ENCODE measurements around the gene CEP250. TPM values are rescaled to one million over a fixed set of nuclear protein-coding genes. Genes with fewer than 3 reads are reported as not detected.

The CEP250 gene
- total RNA-seq, 2 donors from 2014 or later, result 22.5 to 23.2 TPM

Small RNAs within 50 kb of the gene (microRNA-seq; reads per million reads assigned to microRNA genes)
- 0 reads per million in 2 donors for gene MIR1289-1

Other genes starting within 250 kb of the CEP250 start
- gene MMP24, start 228.9 kb upstream of the CEP250 start, total RNA-seq, result under 1 TPM; 0.09 to 0.59 TPM
- 100 to 1,000 TPM; 109 to 140 TPM for gene MMP24OS, start 177.5 kb upstream of the CEP250 start, total RNA-seq
- gene EIF6, start 170.8 kb upstream of the CEP250 start, total RNA-seq, result 100 to 1,000 TPM; 199 to 225 TPM
- under 1 TPM in 1 of 2 donors, not detected in 1; 0.20 TPM for gene FAM83C, start 163.2 kb upstream of the CEP250 start, total RNA-seq
- 10 to 100 TPM; 57.2 to 63.1 TPM for gene UQCC1, start 43.6 kb upstream of the CEP250 start, total RNA-seq
- under 1 TPM in 1 of 2 donors, not detected in 1; 0.47 TPM for gene GDF5, start 17.4 kb upstream of the CEP250 start, total RNA-seq
- not detected for gene C20orf173, start 74.1 kb downstream of the CEP250 start, total RNA-seq
- gene ERGIC3, start 86.5 kb downstream of the CEP250 start, total RNA-seq, result 100 to 1,000 TPM; 262 to 278 TPM
- 1 to 10 TPM; 3.2 to 5.8 TPM for gene SPAG4, start 160.2 kb downstream of the CEP250 start, total RNA-seq
- 100 to 1,000 TPM; 108 to 126 TPM for gene CPNE1, start 209.3 kb downstream of the CEP250 start, total RNA-seq
- 10 to 100 TPM; 63.5 to 73.0 TPM for gene RBM12, start 209.3 kb downstream of the CEP250 start, total RNA-seq
- 10 to 100 TPM; 31.5 to 39.0 TPM for gene NFS1, start 243.8 kb downstream of the CEP250 start, total RNA-seq
- gene ROMO1, start 243.8 kb downstream of the CEP250 start, total RNA-seq, result 100 to 1,000 TPM; 148 to 151 TPM